GM23248 (cell line): ENCODE measurements around the gene PEAK1. TPM values are rescaled to one million over a fixed set of nuclear protein-coding genes. Genes with fewer than 3 reads are reported as not detected.

ENCODE experiments used
- DNase-seq: peaks from one replicate; pipeline ENCODE4 v3.0.0-alpha.2; 2015
- H2AFZ ChIP-seq: fragments of 200-600 bp; sonication (generic); 2 replicates; pipeline ENCODE4 v1.6.1; 2016; ENCODE audit warnings: antibody characterized with exemption
- H3F3A ChIP-seq: fragments of 200-600 bp; sonication (generic); 2 replicates; pipeline ENCODE4 v1.6.1; 2016; ENCODE audit warnings: mild to moderate bottlenecking, antibody characterized with exemption, mixed run types; ENCODE audit not compliant: insufficient read depth
- H3K27ac ChIP-seq: fragments of 200-600 bp; sonication (generic); 2 replicates; pipeline ENCODE4 v1.5.1; 2016; ENCODE audit warnings: mild to moderate bottlenecking
- H3K27me3 ChIP-seq: fragments of 200-600 bp; sonication (generic); replicated peaks from 2 replicates; pipeline ENCODE4 v1.6.1; 2016; ENCODE audit warnings: mild to moderate bottlenecking; ENCODE audit not compliant: insufficient read depth
- H3K36me3 ChIP-seq: fragments of 200-600 bp; sonication (generic); 2 replicates; pipeline ENCODE4 v1.6.1; 2016; ENCODE audit warnings: low read depth, mild to moderate bottlenecking
- H3K4me1 ChIP-seq: fragments of 200-600 bp; sonication (generic); 2 replicates; pipeline ENCODE4 v1.6.1; 2016; ENCODE audit warnings: mild to moderate bottlenecking; ENCODE audit not compliant: insufficient read depth
- H3K4me2 ChIP-seq: fragments of 200-600 bp; sonication (generic); one replicate; pipeline ENCODE4 v1.6.1; 2016; ENCODE audit warnings: mild to moderate bottlenecking; ENCODE audit not compliant: unreplicated experiment
- H3K4me3 ChIP-seq: fragments of 200-600 bp; sonication (generic); 2 replicates; pipeline ENCODE4 v1.5.1; 2016; ENCODE audit warnings: mild to moderate bottlenecking
- H3K79me2 ChIP-seq: fragments of 200-600 bp; sonication (generic); 2 replicates; pipeline ENCODE4 v1.6.1; 2016; ENCODE audit warnings: mild to moderate bottlenecking; ENCODE audit not compliant: insufficient read depth
- H3K9ac ChIP-seq: fragments of 200-600 bp; sonication (generic); 2 replicates; pipeline ENCODE4 v1.6.1; 2016; ENCODE audit warnings: mild to moderate bottlenecking
- H3K9me2 ChIP-seq: fragments of 200-600 bp; sonication (generic); 2 replicates; pipeline ENCODE4 v1.6.1; 2016; ENCODE audit warnings: mixed run types, mild to moderate bottlenecking, moderate library complexity; ENCODE audit not compliant: insufficient read depth
- H3K9me3 ChIP-seq: fragments of 200-600 bp; sonication (generic); one replicate; pipeline ENCODE4 v1.6.1; 2017; ENCODE audit warnings: low read depth
- H4K20me1 ChIP-seq: fragments of 200-600 bp; sonication (generic); 2 replicates; pipeline ENCODE4 v1.6.0; 2016; ENCODE audit not compliant: insufficient read depth
- EZH2 ChIP-seq: fragments of 200-600 bp; sonication (generic); IDR thresholded peaks from 2 replicates; pipeline ENCODE4 v1.6.1; 2018; ENCODE audit warnings: antibody characterized with exemption, mild to moderate bottlenecking; ENCODE audit not compliant: insufficient read depth, poor library complexity, severe bottlenecking
- EZH2phosphoT487 ChIP-seq: fragments of 200-600 bp; sonication (generic); IDR thresholded peaks from 2 replicates; pipeline ENCODE4 v1.6.1; 2018; ENCODE audit warnings: antibody characterized with exemption, moderate library complexity, mild to moderate bottlenecking, low read depth; ENCODE audit not compliant: insufficient read depth
- WGBS, 2 experiments: methylation state at CpG; one replicate each; pipeline ENCODE4 v1.1.6; 2015 to 2017; ENCODE audit warnings: low lambda C conversion rate in 2 of 2, low coverage in 1 of 2; ENCODE audit errors: missing lambda C conversion rate in 2 of 2; 5-methylcytosine and 5-hydroxymethylcytosine counted together
- in situ Hi-C: fragments of 300-500 bp; cut with MboI; formaldehyde crosslinking; loops from 2 replicates; pipeline ENCODE4 v1.15.0; 2020
- polyA plus RNA-seq: library from polyadenylated mRNA; unstranded; fragments of >200 nt; fragmentation: Nextera tagmentation; extraction: Ambion mirVana; gene quantifications from 2 replicates; pipeline ENCODE4 v1.2.1, GENCODE V29; 2016
- total RNA-seq: library from RNA; depleted of rRNA; stranded (reverse); fragments of >200 nt; shearing (Covaris generic); gene quantifications from 2 replicates; pipeline ENCODE4 v1.2.3, GENCODE V29; 2014

Gene PEAK1
- total and polyA plus RNA-seq, 2 experiments from 2014 or later, result 22.4 to 74.5 TPM

GRCh38 chr15:77369168-77369567 is 50.7 kb downstream of the PEAK1 start:
- 69 to 70% methylated on average over 4 of the region's 4 CpGs for WGBS, 2 experiments
- H3K27ac ChIP-seq, result no peak overlapping the region
- peaks cover 100% of the 10 kb centered on the region for H3K79me2 ChIP-seq
- H3K9me3 ChIP-seq, result no peaks in the 10 kb centered on the region
- H3K36me3 ChIP-seq, result 0 out of 2 replicates have a peak, but pooled peaks cover 5% of the 10 kb centered on the region
- no peaks in the 10 kb centered on the region for H3K9me2 ChIP-seq
- no peak overlapping the region for H2AFZ ChIP-seq
- H3K4me2 ChIP-seq, result no peak overlapping the region
- peaks cover 30% of the 10 kb centered on the region; the same call in 1 of the 2 replicates for H4K20me1 ChIP-seq
- in situ Hi-C loops, result no loop called here
- TF ChIP-seq EZH2 (no peak), EZH2phosphoT487 (no peak)
- H3K4me3 ChIP-seq, result no peak overlapping the region
- no peaks in the 10 kb centered on the region for H3F3A ChIP-seq
- H3K9ac ChIP-seq, result no peak overlapping the region
- H3K27me3 ChIP-seq, result no peaks in the 10 kb centered on the region
- peak; percentile 4 for DNase-seq
- H3K4me1 ChIP-seq, result no peaks in the 10 kb centered on the region

GRCh38 chr15:77367631-77368030 is 52.3 kb downstream of the PEAK1 start:
- H3K27ac ChIP-seq, result no peak overlapping the region
- in situ Hi-C loops, result no loop called here
- no peak for DNase-seq
- H3K4me3 ChIP-seq, result no peak overlapping the region
- peaks cover 30% of the 10 kb centered on the region; the same call in 1 of the 2 replicates for H4K20me1 ChIP-seq
- no peak for TF ChIP-seq EZH2phosphoT487
- TF ChIP-seq EZH2, result no peak
- H3K9ac ChIP-seq, result no peak overlapping the region
- WGBS, 2 experiments, result 70 to 72% methylated on average over 2 of the region's 2 CpGs
- peaks cover 99% of the 10 kb centered on the region for H3K79me2 ChIP-seq
- no peaks in the 10 kb centered on the region for H3K27me3 ChIP-seq
- H2AFZ ChIP-seq, result no peak overlapping the region
- H3K9me3 ChIP-seq, result no peaks in the 10 kb centered on the region
- H3K4me1 ChIP-seq, result no peaks in the 10 kb centered on the region
- no peak overlapping the region for H3K4me2 ChIP-seq
- H3F3A ChIP-seq, result no peaks in the 10 kb centered on the region
- H3K9me2 ChIP-seq, result no peaks in the 10 kb centered on the region
- peaks cover 13% of the 10 kb centered on the region; the same call in 1 of the 2 replicates for H3K36me3 ChIP-seq

DNA sequence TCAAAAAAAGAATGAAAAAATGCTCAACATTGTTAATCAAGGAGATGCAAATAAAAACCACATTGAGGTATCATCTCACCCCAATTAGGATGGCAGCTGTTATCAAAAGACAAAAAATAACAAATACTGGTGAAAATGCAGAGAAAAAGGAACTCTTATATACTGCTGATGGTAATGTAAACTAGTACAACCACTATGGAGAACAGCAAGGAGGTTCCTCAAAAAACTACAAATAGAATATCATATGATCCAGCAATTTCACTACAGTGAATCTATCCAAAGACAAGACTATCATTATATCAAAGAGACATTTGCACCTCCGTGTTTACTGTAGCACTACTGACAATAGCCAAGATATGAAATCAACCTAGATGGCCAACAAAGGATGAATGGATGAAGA is 58.4 kb downstream of the PEAK1 start:
- no peak overlapping the region for H3K4me2 ChIP-seq
- no peak overlapping the region for H3K9ac ChIP-seq
- peaks cover 29% of the 10 kb centered on the region for H3K36me3 ChIP-seq
- H3K9me2 ChIP-seq, result no peaks in the 10 kb centered on the region
- in situ Hi-C loops, result no loop called here
- no peaks in the 10 kb centered on the region for H3K4me1 ChIP-seq
- H3K79me2 ChIP-seq, result peaks cover 99% of the 10 kb centered on the region
- WGBS, 2 experiments, result 43 to 44% methylated on average over 1 of the region's 1 CpG
- no peak overlapping the region for H3K4me3 ChIP-seq
- no peaks in the 10 kb centered on the region for H3F3A ChIP-seq
- no peak overlapping the region for H3K27ac ChIP-seq
- no peaks in the 10 kb centered on the region for H3K9me3 ChIP-seq
- H2AFZ ChIP-seq, result no peak overlapping the region
- TF ChIP-seq EZH2 (no peak), EZH2phosphoT487 (no peak)
- H4K20me1 ChIP-seq, result peaks cover 29% of the 10 kb centered on the region
- H3K27me3 ChIP-seq, result no peaks in the 10 kb centered on the region
- no peak for DNase-seq

DNA sequence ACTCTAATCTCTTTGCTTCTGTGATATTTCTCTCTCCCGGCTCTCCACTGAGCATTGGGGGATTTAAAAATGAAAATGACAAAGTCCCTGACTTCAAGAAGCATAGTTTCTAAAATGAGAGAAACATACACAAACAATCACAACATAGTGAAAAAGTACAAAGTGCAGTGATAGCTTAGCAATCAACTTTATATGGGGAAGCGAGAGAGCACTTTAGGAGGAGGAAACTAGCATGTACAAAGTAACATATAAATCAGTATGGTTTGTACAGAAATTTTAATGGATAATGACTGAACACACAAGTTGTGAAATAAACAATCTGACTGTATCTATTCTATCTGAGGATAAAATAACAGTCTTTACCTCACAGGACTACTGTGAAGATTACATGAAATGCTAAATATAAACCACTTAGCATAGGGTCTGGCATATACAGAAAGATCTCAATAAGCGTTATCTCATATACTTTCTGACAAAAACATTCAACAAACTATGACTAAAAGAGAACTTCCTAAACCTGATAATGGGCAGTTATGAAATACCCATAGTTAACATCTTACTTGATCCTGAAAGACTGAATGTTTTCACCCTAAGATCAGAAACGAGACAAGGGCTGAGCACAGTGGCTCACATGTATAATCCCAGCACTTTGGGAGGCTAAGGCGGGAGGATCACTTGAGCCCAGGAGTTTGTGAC is 61.2 kb downstream of the PEAK1 start:
- Histone ChIP-seq H2AFZ (no peak overlapping the region), H3K27ac (no peak overlapping the region), H3K4me1 (0 out of 2 replicates have a peak, but pooled peaks cover 5% of the 10 kb centered on the region), H3K9me3 (no peaks in the 10 kb centered on the region), H4K20me1 (peaks cover 29% of the 10 kb centered on the region), H3K79me2 (peaks cover 99% of the 10 kb centered on the region), H3F3A (no peaks in the 10 kb centered on the region), H3K9me2 (no peaks in the 10 kb centered on the region), H3K4me2 (no peak overlapping the region), H3K4me3 (no peak overlapping the region), H3K27me3 (no peaks in the 10 kb centered on the region), H3K9ac (no peak overlapping the region), H3K36me3 (peaks cover 23% of the 10 kb centered on the region)
- no peak for TF ChIP-seq EZH2
- TF ChIP-seq EZH2phosphoT487, result no peak
- no peak for DNase-seq
- WGBS, 2 experiments, result 97% methylated on average over 5 of the region's 5 CpGs
- in situ Hi-C loops, result no loop called here
